CD4-positive, alpha-beta T cell treated with Interleukin-6 for 4 hours (primary cell): Measurements from ENCODE around the gene BRINP3.

Source experiments
- DNase-seq: peaks from one replicate; pipeline ENCODE4 v3.0.0-alpha.2; 2020; ENCODE audit warnings: mixed read lengths

Gene BRINP3

DNA sequence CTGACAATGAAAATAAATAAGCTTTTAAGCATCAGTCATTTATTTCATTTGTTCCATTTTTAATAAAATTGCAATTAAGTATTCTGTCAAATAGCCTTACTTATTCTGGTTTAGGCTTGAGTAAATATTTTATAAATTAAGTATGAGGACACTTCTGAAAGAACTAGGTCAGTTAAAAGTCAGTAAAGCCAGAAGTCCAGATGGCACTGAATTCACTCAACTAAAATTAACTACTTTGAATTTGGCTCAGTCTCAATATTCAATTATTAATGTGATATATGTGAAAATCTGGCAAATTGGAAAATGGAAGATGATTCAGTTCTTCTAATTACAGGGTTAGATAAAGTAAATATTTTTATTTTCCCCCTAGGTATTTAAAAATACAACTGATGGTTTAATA is 174.2 kb downstream of the BRINP3 start:
- no peak for DNase-seq

DNA sequence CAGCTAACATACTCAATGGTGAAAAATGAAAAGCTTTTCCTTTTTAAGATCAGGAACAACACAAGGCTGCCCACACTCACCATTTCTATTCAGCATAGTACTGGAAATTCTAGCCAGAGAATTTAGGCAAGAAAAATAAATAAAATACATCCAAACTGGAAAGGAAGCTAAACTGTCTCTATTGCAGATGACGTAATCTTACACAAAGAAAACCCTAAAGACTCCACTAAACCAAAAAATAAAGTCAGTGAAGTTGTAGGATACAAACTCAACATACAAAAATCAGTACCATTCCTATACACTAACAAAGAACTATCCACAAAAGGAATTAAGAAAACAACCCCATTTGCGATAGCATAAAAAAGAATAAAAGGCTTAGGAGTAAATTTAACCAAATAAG is 181.2 kb downstream of the BRINP3 start:
- no peak for DNase-seq

DNA sequence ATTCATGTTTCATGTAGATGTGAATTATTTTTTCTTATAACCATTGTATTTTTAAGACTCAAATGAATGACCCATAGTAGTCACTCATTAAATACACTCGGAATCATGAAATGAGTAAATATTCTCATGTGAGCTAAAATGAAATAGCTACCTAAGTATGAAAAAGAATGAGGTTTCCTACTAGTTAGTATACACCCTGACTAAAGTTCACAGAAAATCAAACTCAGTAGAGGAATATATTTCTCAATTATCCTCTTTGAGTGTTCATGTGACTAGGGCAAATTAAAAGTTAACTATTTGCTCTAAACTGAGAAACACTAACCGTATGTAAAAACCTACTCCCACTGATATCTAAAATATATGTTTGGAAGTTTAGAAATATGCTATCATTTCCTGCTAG is 187.8 kb downstream of the BRINP3 start:
- DNase-seq: no peak

DNA sequence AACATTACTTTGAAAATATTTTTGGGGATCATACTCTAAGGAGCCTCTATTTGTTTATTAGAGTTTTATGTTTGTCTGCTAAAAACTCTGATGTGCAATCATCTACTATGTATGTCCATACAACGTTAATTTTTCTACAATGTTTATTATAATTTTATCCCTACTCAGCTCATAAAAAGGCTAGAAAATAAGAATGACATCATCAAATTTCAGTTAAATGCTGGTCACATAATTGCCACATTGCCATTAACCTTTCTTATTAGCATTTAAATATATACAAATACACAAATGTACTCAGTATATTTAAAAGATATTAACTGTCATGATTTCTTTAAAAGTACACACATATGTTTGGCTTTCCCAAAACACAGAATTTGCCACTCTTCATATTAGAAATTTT is 191.6 kb downstream of the BRINP3 start:
- no peak for DNase-seq

- DNase-seq: no peak
Measured at GRCh38 chr1:190277107-190277506, 200.6 kb downstream of the BRINP3 start.

- DNase-seq: no peak
Measured at GRCh38 chr1:190274721-190275120, 202.9 kb downstream of the BRINP3 start.

DNA sequence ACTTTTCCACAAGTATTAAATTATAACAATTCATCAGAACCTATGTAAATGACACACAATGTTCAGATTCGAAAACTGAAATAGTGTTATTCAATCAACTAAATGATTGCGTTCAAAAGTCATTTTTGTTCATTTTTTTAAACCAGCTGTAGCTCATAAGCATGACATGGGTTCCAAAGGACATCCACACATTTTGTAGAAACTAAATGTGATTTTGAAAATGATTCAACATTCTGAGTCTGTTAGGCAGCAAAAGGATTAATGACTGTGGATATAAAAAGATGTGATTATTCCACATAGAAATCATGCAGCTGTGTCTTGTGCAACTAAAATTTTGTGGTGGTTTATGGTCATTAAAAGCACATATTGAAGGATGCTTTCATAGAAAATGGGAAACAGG is 204.5 kb downstream of the BRINP3 start:
- no peak for DNase-seq

DNA sequence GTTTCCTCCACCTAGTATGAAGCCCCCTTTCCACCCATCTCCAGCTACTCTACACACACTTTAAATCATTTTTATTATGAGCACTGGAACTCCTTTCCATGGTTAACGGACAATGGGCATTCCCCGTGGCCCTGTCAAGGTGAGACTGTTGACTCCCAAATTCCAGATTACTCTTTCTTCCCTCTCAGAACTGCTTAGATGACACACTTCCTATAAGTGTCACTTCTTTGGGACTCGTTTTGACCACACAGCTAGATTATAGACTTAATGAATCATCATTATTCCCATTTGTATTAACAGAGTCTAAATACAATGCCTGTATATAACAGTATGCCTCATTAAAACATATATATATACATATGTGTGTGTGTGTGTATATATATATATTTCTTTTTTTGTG is 215.1 kb downstream of the BRINP3 start:
- DNase-seq: no peak

- DNase-seq: no peak
Measured at GRCh38 chr1:190259424-190259823, 218.2 kb downstream of the BRINP3 start.

GRCh38 chr1:190258003-190258402 is 219.7 kb downstream of the BRINP3 start:
- DNase-seq: no peak

DNA sequence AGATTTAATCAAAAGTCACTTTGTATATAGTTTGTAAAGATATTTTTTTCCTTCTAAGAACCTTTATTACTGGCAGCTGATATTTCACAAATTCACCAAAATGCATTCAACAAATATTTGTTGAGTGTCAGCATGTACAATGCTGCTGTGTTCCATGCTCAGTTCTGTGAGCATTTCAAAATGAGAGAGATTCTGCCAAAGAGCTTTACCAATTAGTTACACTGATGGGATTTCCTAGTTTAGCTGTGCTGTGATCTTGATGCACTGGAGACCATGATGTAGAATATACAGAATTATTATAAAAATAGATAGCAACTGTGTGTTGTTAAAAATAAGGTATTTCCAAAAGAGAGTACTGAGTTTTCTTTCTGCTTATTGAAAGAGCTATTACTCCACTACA is 225.6 kb downstream of the BRINP3 start:
- DNase-seq: no peak

- no peak for DNase-seq
Measured at GRCh38 chr1:190250368-190250767, 227.3 kb downstream of the BRINP3 start.

- no peak for DNase-seq
Measured at GRCh38 chr1:190244406-190244805, 233.3 kb downstream of the BRINP3 start.

DNA sequence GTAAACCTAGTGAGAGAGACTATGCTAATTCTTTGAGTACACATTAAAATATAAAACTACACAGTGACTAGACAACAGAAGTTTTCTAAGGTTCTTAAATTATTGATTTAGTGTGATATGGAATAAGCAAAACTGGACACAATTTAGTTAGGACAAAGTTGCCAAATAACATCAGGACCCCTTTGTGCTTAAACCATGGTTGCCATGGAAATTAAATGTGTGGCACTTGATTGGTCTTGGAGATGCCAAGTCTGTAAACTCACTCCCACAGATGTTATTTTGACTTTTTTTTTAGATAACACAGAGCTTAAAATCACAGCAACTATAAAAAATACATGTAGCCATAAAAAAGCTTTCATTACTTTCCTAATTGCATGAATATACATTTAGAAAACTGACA is 234.6 kb downstream of the BRINP3 start:
- DNase-seq: no peak

GRCh38 chr1:190226006-190226405 is 251.7 kb downstream of the BRINP3 start:
- no peak for DNase-seq

- DNase-seq: no peak
Measured at GRCh38 chr1:190212450-190212849, 265.2 kb downstream of the BRINP3 start.

- DNase-seq: no peak
Measured at GRCh38 chr1:190207733-190208132, 269.9 kb downstream of the BRINP3 start.

DNA sequence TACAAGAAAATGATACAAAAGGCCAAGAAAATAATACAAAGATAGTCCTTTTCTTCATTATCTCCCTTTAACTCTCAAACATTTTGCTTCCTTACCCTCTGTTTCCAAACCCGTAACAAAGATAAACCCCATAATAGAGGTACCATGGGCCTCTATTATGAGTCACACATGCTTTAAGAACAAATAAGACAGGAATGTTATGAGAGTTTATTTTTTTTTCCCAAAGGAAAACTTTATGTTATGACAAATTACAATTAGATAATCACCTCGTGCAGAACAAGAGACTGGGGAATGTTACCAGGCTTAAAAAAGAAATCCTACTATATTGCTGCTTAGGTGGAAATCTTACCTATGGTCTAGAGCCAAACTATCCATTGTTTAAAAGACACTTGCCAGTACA is 272.0 kb downstream of the BRINP3 start:
- DNase-seq: no peak

DNA sequence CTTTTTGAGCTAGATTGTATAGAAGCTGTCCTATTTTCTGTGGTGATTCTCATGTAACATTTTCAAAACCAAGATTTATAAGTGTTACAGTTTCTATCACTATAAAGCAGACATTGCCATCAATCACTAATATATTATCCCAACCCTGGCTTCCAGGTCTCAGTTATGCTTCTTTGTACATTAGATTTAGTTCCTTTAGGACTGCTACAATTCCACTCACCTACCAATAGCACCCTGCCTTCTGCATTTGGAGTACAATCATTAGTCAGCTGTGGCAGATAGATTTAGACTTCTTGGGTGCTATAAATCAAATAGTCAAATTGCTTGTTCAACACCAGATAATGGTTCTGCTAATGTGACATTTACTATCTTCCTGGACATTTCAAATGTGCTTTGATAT is 281.6 kb downstream of the BRINP3 start:
- no peak for DNase-seq

GRCh38 chr1:190193508-190194115 is 284.1 kb downstream of the BRINP3 start:
- no peak for DNase-seq

DNA sequence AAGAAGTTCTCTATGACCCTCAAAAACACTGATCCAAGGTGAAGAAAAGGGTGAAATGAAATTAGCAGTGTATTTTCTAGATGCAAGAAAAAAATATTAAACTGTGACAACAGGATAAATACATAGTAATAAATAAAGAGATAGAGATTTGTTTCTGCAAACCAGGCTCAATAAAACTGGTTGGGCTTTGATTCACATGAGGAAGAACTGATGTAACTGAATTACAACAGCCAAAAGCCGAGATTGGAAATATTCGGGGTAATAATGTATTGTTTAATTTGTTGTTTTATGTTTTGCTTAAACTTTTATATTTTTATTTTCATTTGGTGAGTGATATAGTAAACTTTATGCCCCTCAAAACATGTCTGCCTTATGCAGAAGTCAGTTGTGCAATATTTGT is 285.0 kb downstream of the BRINP3 start:
- DNase-seq: no peak

DNA sequence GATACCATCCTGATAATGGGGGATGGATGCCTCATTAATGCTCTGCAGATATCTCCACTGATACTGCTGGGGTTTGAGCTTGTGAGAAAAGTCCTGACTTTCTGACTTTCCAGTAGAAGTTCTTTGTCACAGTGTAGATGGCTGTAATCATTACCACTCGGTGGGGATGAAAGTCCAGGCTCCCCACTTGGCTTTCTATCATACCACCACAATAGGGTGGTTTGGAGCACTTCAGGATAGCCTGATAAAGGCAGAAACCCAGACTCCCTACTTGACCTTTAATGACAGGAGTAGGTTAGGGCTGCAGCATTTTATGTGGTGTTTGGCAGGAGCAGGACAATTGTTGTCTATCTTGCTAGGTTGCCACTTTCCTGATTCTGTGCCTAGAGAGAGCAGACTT is 294.1 kb downstream of the BRINP3 start:
- DNase-seq: no peak

GRCh38 chr1:190179817-190180216 is 297.8 kb downstream of the BRINP3 start:
- no peak for DNase-seq

GRCh38 chr1:190178827-190179226 is 298.8 kb downstream of the BRINP3 start:
- DNase-seq: no peak

- no peak for DNase-seq
Measured at GRCh38 chr1:190177555-190177954, 300.1 kb downstream of the BRINP3 start.

- no peak for DNase-seq
Measured at GRCh38 chr1:190176776-190177175, 300.9 kb downstream of the BRINP3 start.
